Neural progenitor cell (in vitro differentiated cells): ENCODE measurements around the gene HSPE1. TPM values are rescaled to one million over a fixed set of nuclear protein-coding genes. Genes with fewer than 3 reads are reported as not detected.
A peak's percentile ranks its signal among the peaks of the same experiment; 100 is the strongest.

Experiments
- DNase-seq: peaks from one replicate; pipeline ENCODE4 v3.0.0-alpha.2; 2016; ENCODE audit warnings: low spot score
- H2AFZ ChIP-seq: fragments of 200-600 bp; sonication (generic); replicated peaks from 2 replicates; pipeline ENCODE4 v1.6.1; 2016; ENCODE audit warnings: antibody characterized with exemption
- H3F3A ChIP-seq: fragments of 200-600 bp; sonication (generic); 2 replicates; pipeline ENCODE4 v1.6.1; 2016; ENCODE audit warnings: antibody characterized with exemption, low read depth
- H3K27ac ChIP-seq: fragments of 200-600 bp; sonication (generic); 2 replicates; pipeline ENCODE4 v1.5.1; 2016; ENCODE audit warnings: mild to moderate bottlenecking
- H3K27me3 ChIP-seq: fragments of 200-600 bp; sonication (generic); 2 replicates; pipeline ENCODE4 v1.6.1; 2016; ENCODE audit warnings: mild to moderate bottlenecking, moderate library complexity
- H3K36me3 ChIP-seq: fragments of 200-600 bp; sonication (generic); 2 replicates; pipeline ENCODE4 v1.5.1; 2016
- H3K4me1 ChIP-seq: fragments of 200-600 bp; sonication (generic); 2 replicates; pipeline ENCODE4 v1.6.1; 2016; ENCODE audit warnings: mixed run types
- H3K4me2 ChIP-seq: fragments of 200-600 bp; sonication (generic); 2 replicates; pipeline ENCODE4 v1.6.1; 2016
- H3K4me3 ChIP-seq: fragments of 200-600 bp; sonication (generic); 2 replicates; pipeline ENCODE4 v1.5.1; 2016
- H3K79me2 ChIP-seq: fragments of 200-600 bp; sonication (generic); 2 replicates; pipeline ENCODE4 v1.6.1; 2016; ENCODE audit warnings: low read depth
- H3K9ac ChIP-seq: fragments of 200-600 bp; sonication (generic); 2 replicates; pipeline ENCODE4 v1.6.1; 2016
- H3K9me3 ChIP-seq: fragments of 200-600 bp; sonication (generic); 2 replicates; pipeline ENCODE4 v1.5.1; 2016; ENCODE audit warnings: low read depth
- H4K20me1 ChIP-seq: fragments of 200-600 bp; sonication (generic); 2 replicates; pipeline ENCODE4 v1.6.1; 2016; ENCODE audit warnings: low read depth
- H3K27ac Mint-ChIP-seq: 3 replicates; pipeline ENCODE4 v1.8.0; 2021; ENCODE audit warnings: mixed read lengths
- H3K27me3 Mint-ChIP-seq: 2 replicates; pipeline ENCODE4 v1.8.0; 2022; ENCODE audit warnings: low read depth, mild to moderate bottlenecking, inconsistent platforms, moderate library complexity, mixed read lengths; ENCODE audit not compliant: insufficient read depth
- H3K36me3 Mint-ChIP-seq: 3 replicates; pipeline ENCODE4 v1.8.0; 2021; ENCODE audit warnings: mixed read lengths
- H3K4me1 Mint-ChIP-seq: 3 replicates; pipeline ENCODE4 v1.8.0; 2021; ENCODE audit warnings: mixed read lengths
- H3K4me3 Mint-ChIP-seq: 3 replicates; pipeline ENCODE4 v1.8.0; 2021; ENCODE audit warnings: mild to moderate bottlenecking, moderate library complexity, mixed read lengths
- H3K9me3 Mint-ChIP-seq: 3 replicates; pipeline ENCODE4 v1.8.0; 2020; ENCODE audit warnings: mixed read lengths
- EZH2 ChIP-seq: fragments of 200-600 bp; sonication (generic); IDR thresholded peaks from 2 replicates; pipeline ENCODE4 v1.6.1; 2017; ENCODE audit warnings: antibody characterized with exemption, mild to moderate bottlenecking, moderate library complexity
- EZH2phosphoT487 ChIP-seq: fragments of 200-600 bp; sonication (generic); IDR thresholded peaks from 2 replicates; pipeline ENCODE4 v1.6.1; 2017; ENCODE audit warnings: antibody characterized with exemption
- total RNA-seq: library from RNA; depleted of rRNA; stranded (reverse); fragments of >200 nt; gene quantifications from 2 replicates; pipeline ENCODE4 v1.2.3, GENCODE V29; 2015; ENCODE audit warnings: low replicate concordance
- TF ChIP-seq, protein P1 (sequence below): fragments of 200-600 bp; sonication (generic); IDR thresholded peaks from 2 replicates; pipeline ENCODE4 v1.5.1; 2017; ENCODE audit warnings: antibody characterized with exemption, mild to moderate bottlenecking

HSPE1 gene
- total RNA-seq, 1 donor from 2014 or later = 320 TPM

DNA sequence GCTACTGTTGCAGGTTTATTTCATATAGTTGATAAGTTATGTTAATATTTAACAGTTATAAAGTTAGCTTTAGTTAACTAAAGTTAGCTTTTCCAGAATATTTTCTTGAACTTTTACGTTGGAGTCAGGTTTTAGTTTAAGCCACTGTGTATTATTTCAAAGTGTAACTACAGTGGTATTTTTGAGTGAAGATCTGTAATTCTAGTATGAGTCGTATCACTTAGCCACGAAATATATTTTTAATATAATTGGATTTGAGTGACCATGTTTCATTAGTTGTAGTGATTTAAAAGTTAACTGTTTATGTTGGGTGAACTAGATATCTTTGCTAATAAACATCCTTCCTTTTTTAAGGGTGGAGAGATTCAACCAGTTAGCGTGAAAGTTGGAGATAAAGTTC, 2.5 kb downstream of the HSPE1 start:
- TF ChIP-seq EZH2phosphoT487 (no peak), EZH2 (no peak)
- TF ChIP-seq, protein P1, sequence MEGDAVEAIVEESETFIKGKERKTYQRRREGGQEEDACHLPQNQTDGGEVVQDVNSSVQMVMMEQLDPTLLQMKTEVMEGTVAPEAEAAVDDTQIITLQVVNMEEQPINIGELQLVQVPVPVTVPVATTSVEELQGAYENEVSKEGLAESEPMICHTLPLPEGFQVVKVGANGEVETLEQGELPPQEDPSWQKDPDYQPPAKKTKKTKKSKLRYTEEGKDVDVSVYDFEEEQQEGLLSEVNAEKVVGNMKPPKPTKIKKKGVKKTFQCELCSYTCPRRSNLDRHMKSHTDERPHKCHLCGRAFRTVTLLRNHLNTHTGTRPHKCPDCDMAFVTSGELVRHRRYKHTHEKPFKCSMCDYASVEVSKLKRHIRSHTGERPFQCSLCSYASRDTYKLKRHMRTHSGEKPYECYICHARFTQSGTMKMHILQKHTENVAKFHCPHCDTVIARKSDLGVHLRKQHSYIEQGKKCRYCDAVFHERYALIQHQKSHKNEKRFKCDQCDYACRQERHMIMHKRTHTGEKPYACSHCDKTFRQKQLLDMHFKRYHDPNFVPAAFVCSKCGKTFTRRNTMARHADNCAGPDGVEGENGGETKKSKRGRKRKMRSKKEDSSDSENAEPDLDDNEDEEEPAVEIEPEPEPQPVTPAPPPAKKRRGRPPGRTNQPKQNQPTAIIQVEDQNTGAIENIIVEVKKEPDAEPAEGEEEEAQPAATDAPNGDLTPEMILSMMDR = no peak
- Mint-ChIP-seq H3K9me3 (no peaks in the 10 kb centered on the region), H3K4me1 (peaks cover 24% of the 10 kb centered on the region), H3K36me3 (peaks cover 16% of the 10 kb centered on the region), H3K27ac (no peak overlapping the region), H3K4me3 (peak overlapping the region; percentile 39), H3K27me3 (no peaks in the 10 kb centered on the region)
- peaks cover 27% of the 10 kb centered on the region for H3F3A ChIP-seq
- H3K27me3 ChIP-seq = no peaks in the 10 kb centered on the region
- no peak overlapping the region for H3K27ac ChIP-seq
- H3K79me2 ChIP-seq = peaks cover 65% of the 10 kb centered on the region
- peak overlapping the region; percentile 94 for H3K4me2 ChIP-seq
- DNase-seq = no peak
- no peak overlapping the region for H3K9ac ChIP-seq
- peaks cover 32% of the 10 kb centered on the region for H4K20me1 ChIP-seq
- H2AFZ ChIP-seq = no peak overlapping the region
- no peaks in the 10 kb centered on the region for H3K9me3 ChIP-seq
- peaks cover 33% of the 10 kb centered on the region for H3K36me3 ChIP-seq
- H3K4me3 ChIP-seq = peak overlapping the region; percentile 75
- peaks cover 31% of the 10 kb centered on the region for H3K4me1 ChIP-seq

GRCh38 chr2:197504000-197504399, 3.8 kb downstream of the HSPE1 start:
- Mint-ChIP-seq H3K27me3 (no peaks in the 10 kb centered on the region), H3K9me3 (no peaks in the 10 kb centered on the region), H3K36me3 (peaks cover 17% of the 10 kb centered on the region), H3K4me3 (no peak overlapping the region), H3K4me1 (peaks cover 17% of the 10 kb centered on the region), H3K27ac (no peak overlapping the region)
- peaks cover 52% of the 10 kb centered on the region for H3K79me2 ChIP-seq
- no peaks in the 10 kb centered on the region for H3K9me3 ChIP-seq
- H4K20me1 ChIP-seq = peaks cover 19% of the 10 kb centered on the region
- H3K36me3 ChIP-seq = peaks cover 27% of the 10 kb centered on the region
- no peak overlapping the region for H3K4me2 ChIP-seq
- no peaks in the 10 kb centered on the region for H3K27me3 ChIP-seq
- peaks cover 22% of the 10 kb centered on the region for H3K4me1 ChIP-seq
- H3F3A ChIP-seq = peaks cover 27% of the 10 kb centered on the region
- H3K4me3 ChIP-seq = no peak overlapping the region
- H3K9ac ChIP-seq = no peak overlapping the region
- no peak for TF ChIP-seq EZH2
- TF ChIP-seq EZH2phosphoT487 = no peak
- TF ChIP-seq, protein P1 = no peak
- no peak overlapping the region for H2AFZ ChIP-seq
- H3K27ac ChIP-seq = no peak overlapping the region
- DNase-seq = no peak

GRCh38 chr2:197504512-197504911, 4.3 kb downstream of the HSPE1 start:
- Histone ChIP-seq H3K36me3 (peaks cover 27% of the 10 kb centered on the region), H4K20me1 (peaks cover 16% of the 10 kb centered on the region), H3K79me2 (peaks cover 47% of the 10 kb centered on the region), H3K4me3 (no peak overlapping the region), H3K9me3 (no peaks in the 10 kb centered on the region), H2AFZ (no peak overlapping the region), H3K27me3 (no peaks in the 10 kb centered on the region), H3K4me1 (peaks cover 22% of the 10 kb centered on the region), H3K4me2 (no peak overlapping the region), H3F3A (peaks cover 26% of the 10 kb centered on the region), H3K9ac (no peak overlapping the region), H3K27ac (no peak overlapping the region)
- Mint-ChIP-seq H3K27me3 (no peaks in the 10 kb centered on the region), H3K36me3 (peaks cover 17% of the 10 kb centered on the region), H3K4me3 (no peak overlapping the region), H3K4me1 (peaks cover 17% of the 10 kb centered on the region), H3K27ac (no peak overlapping the region), H3K9me3 (no peaks in the 10 kb centered on the region)
- no peak for TF ChIP-seq EZH2
- no peak for TF ChIP-seq EZH2phosphoT487
- TF ChIP-seq, protein P1 = no peak
- DNase-seq = no peak
